IMR-90 (cell line): ENCODE results near the gene BARD1. TPM values are rescaled to one million over a fixed set of nuclear protein-coding genes. Genes with fewer than 3 reads are reported as not detected.

Experiments used
- ATAC-seq: fragments of 200-7000 bp; cut with Tn5 transposase; 2 replicates; pipeline ENCODE4 v1.9.1; 2020; ENCODE audit warnings: low read depth, mild to moderate bottlenecking, moderate library complexity
- BruUV-seq: library from RNA; stranded (reverse); fragments of 400-500 nt; replicated peaks from 2 replicates; lab custom pipeline; 2021; lab: Mats Ljungman, UMichigan
- CTCF ChIA-PET: fragments of 300-600 bp; formaldehyde crosslinking; extraction: SDS; loops from one replicate; lab custom pipeline; 2021; ENCODE audit warnings: antibody characterized with exemption; lab: Yijun Ruan, JAX
- POLR2A ChIA-PET: fragments of 300-600 bp; sonication (Branson Sonifier 250); formaldehyde crosslinking; loops from one replicate; lab custom pipeline; 2022; ENCODE audit warnings: antibody characterized with exemption; ENCODE audit not compliant: unreplicated experiment; lab: Charles Lee
- DNase-seq: peaks from one replicate; pipeline ENCODE4 v3.0.0; 2013
- H2AFZ ChIP-seq: replicated peaks from 2 replicates; pipeline ENCODE3; 2013; ENCODE audit warnings: low read length, mild to moderate bottlenecking; ENCODE audit not compliant: poor library complexity
- H2AK5ac ChIP-seq: 2 replicates; pipeline ENCODE4 v1.6.1; 2013; ENCODE audit warnings: low read depth, low read length, inconsistent platforms
- H2AK9ac ChIP-seq: replicated peaks from 2 replicates; pipeline ENCODE3; 2013; ENCODE audit warnings: mild to moderate bottlenecking, low read depth, low read length, moderate library complexity; ENCODE audit not compliant: poor library complexity
- H2BK120ac ChIP-seq: 2 replicates; pipeline ENCODE4 v1.6.1; 2013; ENCODE audit warnings: low read depth, low read length, inconsistent platforms
- H2BK15ac ChIP-seq: 3 replicates; pipeline ENCODE4 v1.6.1; 2013; ENCODE audit warnings: low read depth, low read length, inconsistent platforms
- H2BK20ac ChIP-seq: 2 replicates; pipeline ENCODE4 v1.6.1; 2013; ENCODE audit warnings: low read depth, mild to moderate bottlenecking, inconsistent platforms, low read length, moderate library complexity
- H2BK5ac ChIP-seq: 2 replicates; pipeline ENCODE4 v1.6.1; 2013; ENCODE audit warnings: mild to moderate bottlenecking, low read depth, low read length, inconsistent platforms; ENCODE audit not compliant: poor library complexity, severe bottlenecking
- H3K14ac ChIP-seq: replicated peaks from 2 replicates; pipeline ENCODE4 v1.6.1; 2013; ENCODE audit warnings: low read depth, low read length, inconsistent platforms
- H3K18ac ChIP-seq: 2 replicates; pipeline ENCODE4 v1.6.1; 2013; ENCODE audit warnings: low read depth, low read length, control low read depth
- H3K23ac ChIP-seq: 2 replicates; pipeline ENCODE4 v1.6.1; 2013; ENCODE audit warnings: low read depth, low read length, inconsistent platforms
- H3K27ac ChIP-seq: 2 replicates; pipeline ENCODE4 v1.5.1; 2013; ENCODE audit warnings: mild to moderate bottlenecking, control low read depth, low read length; ENCODE audit not compliant: insufficient read depth
- H3K27me3 ChIP-seq: 2 replicates; pipeline ENCODE4 v1.6.1; 2013; ENCODE audit warnings: low read length; ENCODE audit not compliant: control insufficient read depth, insufficient read depth
- H3K36me3 ChIP-seq: 2 replicates; pipeline ENCODE4 v1.6.1; 2013; ENCODE audit warnings: low read length, mixed read lengths; ENCODE audit not compliant: control insufficient read depth, insufficient read depth
- H3K4ac ChIP-seq: 2 replicates; pipeline ENCODE4 v1.6.1; 2013; ENCODE audit warnings: low read depth, low read length, inconsistent platforms
- H3K4me1 ChIP-seq: 2 replicates; pipeline ENCODE4 v1.6.1; 2013; ENCODE audit warnings: low read length, mixed read lengths; ENCODE audit not compliant: control insufficient read depth, insufficient read depth
- H3K4me2 ChIP-seq: 2 replicates; pipeline ENCODE4 v1.6.1; 2013; ENCODE audit warnings: low read depth, mild to moderate bottlenecking, control low read depth, low read length, moderate library complexity
- H3K4me3 ChIP-seq: 2 replicates; pipeline ENCODE4 v1.5.1; 2013; ENCODE audit warnings: low read depth, mild to moderate bottlenecking, control low read depth, low read length, moderate library complexity; ENCODE audit not compliant: insufficient read depth
- H3K56ac ChIP-seq: 2 replicates; pipeline ENCODE4 v1.6.1; 2013; ENCODE audit warnings: low read length, inconsistent platforms; ENCODE audit not compliant: insufficient read depth; ENCODE audit errors: extremely low read depth
- H3K79me1 ChIP-seq, 2 experiments: 2 replicates each; pipeline ENCODE4 v1.6.1; 2013; ENCODE audit warnings: low read length in 2 of 2, inconsistent platforms in 1 of 2, low read depth in 1 of 2
- H3K9ac ChIP-seq: 2 replicates; pipeline ENCODE4 v1.6.1; 2013; ENCODE audit warnings: low read depth, low read length, control low read depth
- H3K9me1 ChIP-seq: 2 replicates; pipeline ENCODE4 v1.6.1; 2013; ENCODE audit warnings: low read length, inconsistent platforms; ENCODE audit not compliant: insufficient read depth
- H3K9me3 ChIP-seq: 2 replicates; pipeline ENCODE4 v1.6.1; 2013; ENCODE audit warnings: low read length; ENCODE audit not compliant: control insufficient read depth, insufficient read depth
- H4K20me1 ChIP-seq: 2 replicates; pipeline ENCODE4 v1.6.1; 2013; ENCODE audit warnings: low read length, inconsistent platforms; ENCODE audit not compliant: insufficient read depth
- H4K5ac ChIP-seq: 2 replicates; pipeline ENCODE4 v1.6.1; 2013; ENCODE audit warnings: mild to moderate bottlenecking, low read depth, low read length, control low read depth
- H4K8ac ChIP-seq, 2 experiments: 2 replicates each; pipeline ENCODE4 v1.6.1; 2013; ENCODE audit warnings: low read depth in 2 of 2, low read length in 2 of 2, control low read depth in 1 of 2, inconsistent platforms in 1 of 2
- H4K91ac ChIP-seq: 2 replicates; pipeline ENCODE4 v1.6.1; 2013; ENCODE audit warnings: low read depth, low read length, inconsistent platforms; ENCODE audit not compliant: insufficient read depth
- BHLHE40 ChIP-seq: fragments of 150-350 bp; IDR thresholded peaks from 2 replicates; pipeline ENCODE4 v1.6.1; 2016; ENCODE audit warnings: mild to moderate bottlenecking, low read depth, low read length
- CEBPB ChIP-seq: IDR thresholded peaks from 2 replicates; pipeline ENCODE4 v1.6.1; 2012; ENCODE audit warnings: low read depth, low read length, improper control_type of control experiment
- CHD1 ChIP-seq: IDR thresholded peaks from 2 replicates; pipeline ENCODE4 v1.6.1; 2012; ENCODE audit warnings: low read depth, low read length, improper control_type of control experiment
- CTCF ChIP-seq: conservative IDR thresholded peaks from 2 replicates; pipeline ENCODE4 v1.5.1; 2012; ENCODE audit warnings: mild to moderate bottlenecking, low read depth, low read length, improper control_type of control experiment
- FOS ChIP-seq: fragments of 150-350 bp; IDR thresholded peaks from 2 replicates; pipeline ENCODE4 v1.6.1; 2016; ENCODE audit warnings: low read depth, low read length
- MAFK ChIP-seq: IDR thresholded peaks from 2 replicates; pipeline ENCODE4 v1.6.1; 2012; ENCODE audit warnings: low read depth, low read length, improper control_type of control experiment
- MAZ ChIP-seq: IDR thresholded peaks from 2 replicates; pipeline ENCODE4 v1.6.1; 2012; ENCODE audit warnings: low read depth, mild to moderate bottlenecking, low read length, improper control_type of control experiment, moderate library complexity, borderline replicate concordance
- MXI1 ChIP-seq: IDR thresholded peaks from 2 replicates; pipeline ENCODE4 v1.6.1; 2012; ENCODE audit warnings: low read depth, mild to moderate bottlenecking, low read length, moderate library complexity, borderline replicate concordance
- NFE2L2 ChIP-seq: fragments of 150-350 bp; IDR thresholded peaks from 2 replicates; pipeline ENCODE4 v1.6.1; 2016; ENCODE audit warnings: low read depth, mild to moderate bottlenecking, low read length
- POLR2A ChIP-seq: IDR thresholded peaks from 2 replicates; pipeline ENCODE4 v1.6.1; 2012; ENCODE audit warnings: mild to moderate bottlenecking, low read depth, low read length
- RAD21 ChIP-seq: IDR thresholded peaks from 2 replicates; pipeline ENCODE4 v1.6.1; 2012; ENCODE audit warnings: low read length, improper control_type of control experiment
- RCOR1 ChIP-seq: IDR thresholded peaks from 2 replicates; pipeline ENCODE4 v1.6.1; 2012; ENCODE audit warnings: mild to moderate bottlenecking, low read length, improper control_type of control experiment; ENCODE audit not compliant: insufficient replicate concordance
- RFX5 ChIP-seq: IDR thresholded peaks from 2 replicates; pipeline ENCODE4 v1.8.0; 2012; ENCODE audit warnings: low read depth, mild to moderate bottlenecking, low read length, moderate library complexity
- SMC3 ChIP-seq: fragments of 150-350 bp; IDR thresholded peaks from 2 replicates; pipeline ENCODE4 v1.6.1; 2016; ENCODE audit warnings: low read depth, mild to moderate bottlenecking, antibody characterized with exemption, low read length, moderate library complexity
- USF2 ChIP-seq: fragments of 150-350 bp; IDR thresholded peaks from 2 replicates; pipeline ENCODE4 v1.6.1; 2017; ENCODE audit warnings: mild to moderate bottlenecking, antibody characterized with exemption, low read length, low read depth
- WGBS, 2 experiments: methylation state at CpG; one replicate each; pipeline versions ENCODE4 v1.1.5 to v1.1.7; 2013; ENCODE audit warnings: missing lambda C conversion rate in 2 of 2; ENCODE audit not compliant: insufficient read length in 1 of 2; ENCODE audit errors: extremely low coverage in 2 of 2; 5-methylcytosine and 5-hydroxymethylcytosine counted together
- dilution Hi-C: fragments of 300-500 bp; cut with HindIII; formaldehyde crosslinking; loops from one replicate; pipeline ENCODE4 v1.14.3; 2018; ENCODE audit warnings: low sequenced_read_pairs; ENCODE audit not compliant: unreplicated experiment
- in situ Hi-C: fragments of 300-500 bp; cut with MboI; formaldehyde crosslinking; loops from 3 replicates; pipeline ENCODE4 v1.14.3; 2019; ENCODE audit warnings: low sequenced_read_pairs, inconsistent platforms, mixed read lengths
- intact Hi-C: fragments of 100-400 bp; cut with micrococcal nuclease; formaldehyde crosslinking; loops from 2 replicates; pipeline ENCODE4 v1.10.0; 2022
- polyA plus RNA-seq, 3 experiments: library from polyadenylated mRNA; depleted of rRNA; stranded (reverse); fragments of >200 nt; gene quantifications; 2 replicates each; pipeline ENCODE4 v1.2.3, GENCODE V29; 2012; ENCODE audit warnings: low replicate concordance in 1 of 3
- total RNA-seq: library from RNA; depleted of rRNA; stranded (reverse); fragments of >200 nt; gene quantifications from 2 replicates; pipeline ENCODE4 v1.2.3, GENCODE V29; 2012

The BARD1 gene
- total and polyA plus RNA-seq, 2 of the 4 experiments (the other 2 are of a cell fraction): 3.1 to 34.6 TPM

- DNase-seq: peak; percentile 37
- Histone ChIP-seq H4K20me1 (no peaks in the 10 kb centered on the region), H3K9ac (no peak overlapping the region), H2AFZ (no peak overlapping the region), H3K27ac (no peak overlapping the region), H3K14ac (no peak overlapping the region), H3K23ac (no peak overlapping the region), H3K79me1 (no peaks in the 10 kb centered on the region), H3K4me2 (no peak overlapping the region), H2BK5ac (no peak overlapping the region), H2BK15ac (no peak overlapping the region), H3K36me3 (no peaks in the 10 kb centered on the region), H3K4me3 (no peak overlapping the region), H2AK5ac (no peak overlapping the region), H3K4me1 (no peaks in the 10 kb centered on the region), H2BK120ac (no peak overlapping the region), H2BK20ac (no peak overlapping the region), H4K5ac (no peak overlapping the region), H2AK9ac (no peak overlapping the region), H4K8ac (no peak overlapping the region), H3K18ac (no peak overlapping the region), H3K4ac (no peak overlapping the region), H3K9me1 (no peaks in the 10 kb centered on the region), H3K9me3 (no peaks in the 10 kb centered on the region), H4K91ac (no peak overlapping the region), H3K56ac (no peak overlapping the region), H3K27me3 (no peaks in the 10 kb centered on the region; the same call in 1 of the 2 replicates)
- dilution Hi-C loops (no loop called here), in situ Hi-C loops (no loop called here), intact Hi-C loops (no loop called here)
- TF ChIP-seq SMC3 (peak; percentile 54), POLR2A (no peak), BHLHE40 (no peak), CTCF (peak; percentile 51), USF2 (no peak), NFE2L2 (no peak), RFX5 (no peak), RAD21 (peak; percentile 64), MAFK (no peak), CEBPB (no peak), CHD1 (no peak), RCOR1 (no peak), FOS (no peak), MAZ (no peak), MXI1 (no peak)
- POLR2A ChIA-PET: no interaction called here
- no CpG with 5 or more reads among the region's 5 CpGs for WGBS, 2 experiments
- BruUV-seq: no TSS peak
- peak; percentile 75 for ATAC-seq
- CTCF ChIA-PET: interaction anchor here (1.0 kb wide), 1 partner anchor 9 kb away, joined by 3 read pairs; no protein-coding TSS in a partner anchor
Observed at GRCh38 chr2:214830794-214831346, 21.4 kb upstream of the BARD1 start.
